HG03097 (cell line): ENCODE results near the gene TBCK.
A peak's percentile ranks its signal among the peaks of the same experiment; 100 is the strongest.
"Not testable (repeated sequence)": the region's sequence is repeated elsewhere in the genome, so short reads cannot be mapped to it uniquely, and the experiment has no call there.

Source experiments
- ATAC-seq: cut with Tn5 transposase; IDR thresholded peaks from one replicate; pipeline ENCODE4 v1.9.1; 2021; ENCODE audit not compliant: unreplicated experiment, low FRiP score

The TBCK gene

DNA sequence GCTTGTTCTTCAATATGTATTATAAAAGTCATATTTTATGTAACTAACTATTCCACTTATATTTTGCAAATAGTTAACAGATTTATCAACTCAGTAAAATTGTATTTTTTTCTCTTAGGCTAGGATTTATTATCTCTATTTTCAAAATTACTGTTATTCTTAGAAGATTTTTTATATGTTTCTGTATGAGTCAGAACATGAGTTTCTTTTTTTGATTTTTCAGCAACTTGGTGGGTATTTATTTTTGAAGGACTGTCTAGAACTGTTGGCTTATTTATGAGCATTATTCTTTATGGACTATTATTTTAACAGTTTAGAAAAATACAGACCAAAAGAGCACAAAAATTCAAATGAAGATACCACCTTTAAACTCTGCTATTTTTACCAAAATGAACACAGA is 7.1 kb upstream of the TBCK start:
- no peak for ATAC-seq

GRCh38 chr4:106321814-106322213 is 5.8 kb upstream of the TBCK start:
- not testable (repeated sequence) for ATAC-seq

DNA sequence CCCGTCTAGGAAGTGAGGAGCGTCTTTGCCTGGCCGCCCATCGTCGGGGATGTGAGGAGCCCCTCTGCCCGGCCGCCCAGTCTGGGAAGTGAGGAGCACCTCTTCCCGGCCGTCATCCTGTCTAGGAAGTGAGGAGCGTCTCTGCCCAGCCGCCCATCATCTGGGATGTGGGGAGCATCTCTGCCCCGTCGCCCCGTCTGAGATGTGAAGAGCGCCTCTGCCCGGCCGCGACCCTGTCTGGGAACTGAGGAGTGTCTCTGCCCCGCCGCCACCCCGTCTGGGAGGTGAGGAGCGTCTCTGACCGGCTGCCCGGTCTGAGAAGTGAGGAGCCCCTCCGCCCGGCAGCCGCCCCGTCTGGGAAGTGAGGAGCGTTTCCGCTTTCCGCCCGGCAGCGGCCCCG is 5.2 kb upstream of the TBCK start:
- not testable (repeated sequence) for ATAC-seq

- ATAC-seq, result no peak
Observed at GRCh38 chr4:106320235-106320634, 4.2 kb upstream of the TBCK start.

GRCh38 chr4:106318511-106318910 is 2.5 kb upstream of the TBCK start:
- ATAC-seq, result no peak

DNA sequence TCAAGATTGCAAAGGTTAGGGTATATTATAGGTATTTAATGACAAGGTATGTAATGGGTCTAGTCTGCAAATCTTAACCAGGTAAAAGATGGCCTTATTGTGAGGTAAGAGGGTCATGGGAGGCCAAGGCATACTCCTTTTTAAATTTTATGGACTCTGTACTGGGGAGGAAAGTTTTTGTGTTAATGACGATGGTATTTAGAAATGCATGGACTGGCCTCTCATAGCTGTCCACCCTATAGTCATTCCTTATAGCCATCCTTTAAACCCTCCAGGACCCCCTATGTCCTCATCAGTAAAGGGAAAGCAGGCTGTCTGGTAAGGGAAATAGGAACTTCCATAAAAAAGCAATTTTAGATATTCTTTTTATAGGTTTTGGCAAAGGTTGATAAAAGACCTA is 1.8 kb upstream of the TBCK start:
- ATAC-seq, result no peak

GRCh38 chr4:106316773-106317409 is 882 bp upstream of the TBCK start:
- ATAC-seq, result no peak

DNA sequence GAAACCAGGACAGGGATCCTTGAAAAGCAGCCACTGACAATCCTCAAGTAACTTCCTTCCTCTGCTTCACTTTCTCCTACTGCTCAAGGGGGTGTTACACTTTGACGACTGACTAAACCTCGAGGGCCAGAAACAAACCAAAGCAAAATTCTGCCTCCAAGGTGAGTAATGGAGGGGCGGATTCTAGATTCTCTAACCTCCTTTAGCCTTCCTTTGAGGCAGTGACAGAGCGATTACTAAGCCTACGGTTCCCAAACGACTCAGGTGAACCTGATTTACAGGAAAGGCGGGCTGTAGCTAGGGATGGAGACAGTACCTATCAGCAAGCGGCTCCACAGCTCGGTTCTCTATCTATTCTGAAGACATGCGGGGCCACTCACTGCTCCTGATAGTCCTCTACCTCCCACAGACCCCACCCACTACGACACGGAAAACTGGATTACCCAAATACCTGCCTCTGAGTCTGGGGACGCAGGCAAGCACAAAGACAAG is 487 bp downstream of the TBCK start:
- ATAC-seq, result peak; percentile 26

DNA sequence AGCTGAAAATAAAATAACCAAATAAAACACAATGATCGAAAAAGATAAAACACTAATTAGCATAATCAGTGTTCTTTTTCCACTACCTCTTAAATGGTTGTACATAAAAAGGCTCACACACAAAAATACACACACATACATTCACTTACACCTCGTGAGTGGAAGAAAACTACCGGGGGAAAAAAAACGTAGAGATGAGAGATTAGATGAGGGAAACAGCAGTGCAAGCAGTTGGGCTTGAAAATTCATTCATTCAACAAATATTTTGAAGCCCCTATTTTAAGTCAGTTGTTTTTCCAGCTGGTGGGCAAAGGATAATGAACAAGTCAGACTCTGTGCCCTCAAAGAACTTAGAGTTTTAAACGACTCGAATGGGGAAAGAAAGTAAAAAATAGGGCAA is 1.0 kb downstream of the TBCK start:
- ATAC-seq, result no peak

DNA sequence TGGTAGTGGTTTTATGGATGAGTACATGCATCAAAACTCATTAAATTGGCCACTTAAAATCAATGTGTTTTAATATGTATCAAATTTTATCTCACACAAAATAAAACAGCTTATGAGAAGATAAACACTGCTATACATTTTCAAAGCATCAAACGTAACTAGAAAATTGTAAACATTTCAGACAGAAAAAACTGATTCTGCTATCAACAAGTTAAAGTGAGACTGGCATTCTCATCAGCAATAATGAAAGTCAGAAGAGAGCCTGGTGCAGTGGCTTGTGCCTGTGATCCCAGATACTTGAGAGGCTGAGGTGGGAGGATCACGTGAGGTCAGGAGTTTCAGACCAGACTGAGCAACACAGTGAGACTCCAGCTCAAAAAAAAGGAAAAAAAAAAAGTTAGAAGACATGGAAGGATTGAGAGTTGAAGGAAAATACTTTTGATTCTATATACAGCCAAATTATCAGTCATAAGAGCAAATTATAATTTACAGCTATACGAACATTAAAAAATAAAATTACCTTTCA is 2.9 kb downstream of the TBCK start:
- ATAC-seq, result no peak

DNA sequence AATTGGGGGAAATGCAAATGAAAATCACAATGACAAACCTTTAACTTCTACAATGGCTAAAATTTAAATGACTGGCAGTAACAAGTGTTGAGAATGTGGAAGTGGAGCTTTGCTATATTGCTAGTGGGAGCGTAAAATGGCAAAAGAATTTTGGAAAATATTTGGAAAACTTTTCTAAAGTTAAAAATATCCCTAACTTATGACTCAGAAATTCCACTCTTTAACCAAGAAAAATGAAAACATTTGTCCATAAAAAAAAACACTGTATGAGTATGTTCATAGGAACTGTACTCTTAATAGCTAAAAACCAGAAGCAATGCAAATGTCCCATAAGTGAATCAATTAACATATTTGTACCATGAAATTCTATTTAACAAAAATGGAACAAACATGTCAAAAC is 3.6 kb downstream of the TBCK start:
- ATAC-seq, result no peak

GRCh38 chr4:106306561-106306960 is 9.4 kb downstream of the TBCK start:
- ATAC-seq, result no peak

GRCh38 chr4:106305435-106306055 is 10.5 kb downstream of the TBCK start:
- ATAC-seq, result no peak

- ATAC-seq, result no peak
Observed at GRCh38 chr4:106304632-106305031, 11.4 kb downstream of the TBCK start.

GRCh38 chr4:106303548-106304281 is 12.3 kb downstream of the TBCK start:
- ATAC-seq, result no peak

GRCh38 chr4:106302062-106302438 is 14.0 kb downstream of the TBCK start:
- no peak for ATAC-seq

DNA sequence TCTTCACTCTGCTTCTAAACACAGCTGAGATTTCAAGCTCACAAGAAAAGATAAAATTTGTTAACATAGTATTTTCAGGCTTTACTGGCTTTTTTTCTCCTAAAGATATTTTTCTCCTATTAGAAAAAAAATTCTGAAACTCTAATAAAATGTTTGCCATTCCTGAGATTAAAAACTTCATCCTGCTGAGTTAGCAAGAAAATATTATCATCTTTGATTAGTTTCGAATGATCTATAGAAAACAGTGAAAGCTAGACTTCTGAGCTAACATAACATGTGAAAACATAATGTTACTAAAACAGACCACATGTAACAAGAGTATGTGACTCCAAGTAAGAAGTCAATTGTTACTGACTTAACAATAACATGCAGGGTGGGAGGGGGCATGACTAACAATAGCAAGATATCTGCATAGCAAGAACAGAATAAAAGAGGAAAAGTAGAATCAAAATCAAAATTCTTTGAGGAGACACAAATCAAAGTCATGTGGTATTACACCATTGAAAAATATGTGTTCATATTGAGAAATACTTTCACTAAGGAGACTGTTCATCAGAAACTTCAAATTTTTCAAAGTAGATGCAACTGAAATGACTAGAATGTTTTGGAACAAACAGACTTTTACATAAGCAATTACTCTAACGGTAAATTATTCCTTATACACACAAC is 14.5 kb downstream of the TBCK start:
- ATAC-seq, result no peak

GRCh38 chr4:106299977-106300376 is 16.0 kb downstream of the TBCK start:
- ATAC-seq, result no peak

- no peak for ATAC-seq
Observed at GRCh38 chr4:106297245-106298035, 18.6 kb downstream of the TBCK start.

GRCh38 chr4:106294062-106294461 is 21.9 kb downstream of the TBCK start:
- no peak for ATAC-seq
